GM10248 (cell line): Measurements from ENCODE around the gene GTPBP3.

Experiments
- CTCF ChIA-PET: fragments of 300-600 bp; sonication (Branson Sonifier 250); formaldehyde crosslinking; extraction: SDS; loops from one replicate; lab custom pipeline; 2021; ENCODE audit warnings: antibody characterized with exemption; lab: Yijun Ruan, JAX
- POLR2A ChIA-PET: fragments of 350-650 bp; sonication (Branson Sonifier 250); formaldehyde crosslinking; extraction: SDS; loops from one replicate; lab custom pipeline; 2020; ENCODE audit warnings: antibody characterized with exemption; lab: Yijun Ruan, JAX
- DNase-seq: peaks from one replicate; pipeline ENCODE4 v3.0.0; 2012; ENCODE audit errors: extremely low spot score
- CTCF ChIP-seq: IDR thresholded peaks from 2 replicates; pipeline ENCODE4 v1.5.1; 2012; ENCODE audit warnings: mild to moderate bottlenecking, low read depth; ENCODE audit errors: extremely low read depth, missing control alignments, control extremely low read depth

The GTPBP3 gene

GRCh38 chr19:17332360-17332676 lies 5.0 kb upstream of the GTPBP3 start:
- no peak for TF ChIP-seq CTCF
- ChIA-PET CTCF (interaction anchor here (0.8 to 2.1 kb wide), 10 partner anchors 11 to 72 kb away, joined by 3 to 9 read pairs (median 4); partner anchors contain the start of gene MRPL34), POLR2A (interaction anchor here (1.7 kb wide), 1 partner anchor 11 kb away, joined by 4 read pairs; no protein-coding TSS in a partner anchor)
- DNase-seq, result no peak

GRCh38 chr19:17332677-17333581 lies 4.4 kb upstream of the GTPBP3 start:
- CTCF ChIA-PET, result interaction anchor here (0.8 to 2.1 kb wide), 12 partner anchors 10 to 72 kb away, joined by 3 to 9 read pairs (median 4); partner anchors contain the start of genes CCDC194 and MRPL34
- no peak for TF ChIP-seq CTCF
- POLR2A ChIA-PET, result interaction anchor here (1.7 kb wide), 1 partner anchor 11 kb away, joined by 4 read pairs; no protein-coding TSS in a partner anchor
- no peak for DNase-seq

GRCh38 chr19:17333611-17334413 lies 3.5 kb upstream of the GTPBP3 start:
- TF ChIP-seq CTCF, result no peak
- DNase-seq, result peak; percentile 68
- ChIA-PET CTCF (interaction anchor here (1.4 to 2.2 kb wide), 7 partner anchors 9 to 60 kb away, joined by 4 to 9 read pairs (median 6); partner anchors contain the start of gene CCDC194), POLR2A (interaction anchor here (1.1 kb wide), 1 partner anchor 13 kb away, joined by 3 read pairs; no protein-coding TSS in a partner anchor)

- peak; percentile 89 for DNase-seq
- CTCF ChIA-PET, result interaction anchor here (1.0 to 2.2 kb wide), 9 partner anchors 9 to 57 kb away, joined by 3 to 8 read pairs (median 4); partner anchors contain the start of gene MRPL34
- TF ChIP-seq CTCF, result no peak
- POLR2A ChIA-PET, result interaction anchor here (1.1 kb wide), 1 partner anchor 14 kb away, joined by 3 read pairs; no protein-coding TSS in a partner anchor
Observed at GRCh38 chr19:17334414-17335409, 2.6 kb upstream of the GTPBP3 start, which contains the start of gene ANO8. TSS of gene ANO8 (minus strand) at chr19:17334855. CDS start at chr19:17334670, 185 bp downstream.

- no peak for DNase-seq
- TF ChIP-seq CTCF, result no peak
- ChIA-PET CTCF (interaction anchor here (1.0 to 2.2 kb wide), 7 partner anchors 8 to 53 kb away, joined by 3 to 8 read pairs (median 4); partner anchors contain the start of gene MRPL34), POLR2A (no interaction called here)
Observed at GRCh38 chr19:17335575-17335974, 1.8 kb upstream of the GTPBP3 start.
